DMS53 (cell line): ENCODE data around the gene NEDD8.

ENCODE experiments used
- DNase-seq: peaks from one replicate; lab custom pipeline; 2025; lab: John Stamatoyannopoulos, UW

NEDD8 gene

GRCh38 chr14:24232121-24232644 lies at the start of gene NEDD8:
Gene NEDD8, minus strand, starts transcription at chr14:24232367. Its CDS starts 100 bp downstream, at chr14:24232267.
- peak; percentile 86 for DNase-seq

- no peak for DNase-seq
Measured at GRCh38 chr14:24281636-24282035, 49.5 kb upstream of the NEDD8 start.

- DNase-seq = no peak
Measured at GRCh38 chr14:24280797-24281460, 48.8 kb upstream of the NEDD8 start.

GRCh38 chr14:24279301-24280186 lies 47.4 kb upstream of the NEDD8 start:
- DNase-seq = peak; percentile 30

GRCh38 chr14:24278424-24278823 lies 46.3 kb upstream of the NEDD8 start:
- DNase-seq = no peak

- no peak for DNase-seq
Measured at GRCh38 chr14:24277606-24278321, 45.6 kb upstream of the NEDD8 start.

- DNase-seq = no peak
Measured at GRCh38 chr14:24277071-24277470, 44.9 kb upstream of the NEDD8 start.

- DNase-seq = no peak
Measured at GRCh38 chr14:24274101-24274543, 42.0 kb upstream of the NEDD8 start.

GRCh38 chr14:24273422-24273998 lies 41.3 kb upstream of the NEDD8 start:
- peak; percentile 26 for DNase-seq

GRCh38 chr14:24272467-24272866 lies 40.3 kb upstream of the NEDD8 start:
- no peak for DNase-seq

GRCh38 chr14:24271834-24272263 lies 39.7 kb upstream of the NEDD8 start:
- no peak for DNase-seq

- DNase-seq = peak; percentile 96
Measured at GRCh38 chr14:24271134-24271833, 39.1 kb upstream of the NEDD8 start, which contains the start of gene RABGGTA. Gene RABGGTA, minus strand, starts transcription at chr14:24271597. Its CDS starts 482 bp downstream, at chr14:24271115.

- DNase-seq = peak; percentile 63
Measured at GRCh38 chr14:24270537-24271133, 38.5 kb upstream of the NEDD8 start.

GRCh38 chr14:24269910-24270536 lies 37.9 kb upstream of the NEDD8 start:
- DNase-seq = no peak

GRCh38 chr14:24269368-24269767 lies 37.2 kb upstream of the NEDD8 start:
- no peak for DNase-seq

- no peak for DNase-seq
Measured at GRCh38 chr14:24268225-24268624, 36.1 kb upstream of the NEDD8 start.

GRCh38 chr14:24267516-24267915 lies 35.3 kb upstream of the NEDD8 start:
- DNase-seq = no peak

- no peak for DNase-seq
Measured at GRCh38 chr14:24266344-24267244, 34.4 kb upstream of the NEDD8 start.

GRCh38 chr14:24264298-24264697 lies 32.1 kb upstream of the NEDD8 start:
- no peak for DNase-seq
